Esophagus mucosa (tissue), 1 donor: ENCODE measurements around the gene DOCK7. TPM values are rescaled to one million over a fixed set of nuclear protein-coding genes. Genes with fewer than 3 reads are reported as not detected.
"Not testable (repeated sequence)": the region's sequence is repeated elsewhere in the genome, so short reads cannot be mapped to it uniquely, and the experiment has no call there.

Source experiments
- ATAC-seq: fragments of 200-7000 bp; cut with Tn5 transposase; one replicate; pipeline ENCODE4 v1.9.1; 2020
- total RNA-seq: library from RNA; stranded (reverse); gene quantifications from one replicate; pipeline ENCODE4 v1.2.4, GENCODE V29; 2023
- donor health status: DM: yes; HTN: yes; CAD: no.

DOCK7 gene
- total RNA-seq, 1 donor from 2014 or later, result 15.6 TPM

GRCh38 chr1:62612770-62613169 is 75.4 kb downstream of the DOCK7 start:
- ATAC-seq, result no peak

GRCh38 chr1:62610588-62610987 is 77.6 kb downstream of the DOCK7 start:
- ATAC-seq, result not testable (repeated sequence)

DNA sequence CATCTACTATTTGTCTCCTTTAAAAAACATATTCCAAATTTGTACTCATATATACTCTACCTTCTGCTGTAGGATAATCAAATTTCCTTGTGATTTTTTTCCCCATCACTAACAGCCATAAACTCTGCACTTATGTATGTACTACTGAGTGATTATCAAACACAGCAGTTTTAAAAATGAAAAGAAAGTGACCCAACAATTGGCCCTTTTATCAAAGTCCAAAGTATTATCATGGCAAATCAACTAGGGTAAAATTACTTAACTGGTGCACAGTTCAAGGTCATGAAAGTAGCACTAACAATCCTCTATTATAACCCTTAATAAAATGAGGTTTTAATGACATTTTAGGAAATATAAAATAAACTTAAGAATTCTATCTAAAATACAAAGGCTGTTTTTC is 79.3 kb downstream of the DOCK7 start:
- no peak for ATAC-seq

- ATAC-seq, result no peak
Measured at GRCh38 chr1:62601457-62601856, 86.7 kb downstream of the DOCK7 start.

- ATAC-seq, result no peak
Measured at GRCh38 chr1:62599044-62599443, 89.1 kb downstream of the DOCK7 start.

DNA sequence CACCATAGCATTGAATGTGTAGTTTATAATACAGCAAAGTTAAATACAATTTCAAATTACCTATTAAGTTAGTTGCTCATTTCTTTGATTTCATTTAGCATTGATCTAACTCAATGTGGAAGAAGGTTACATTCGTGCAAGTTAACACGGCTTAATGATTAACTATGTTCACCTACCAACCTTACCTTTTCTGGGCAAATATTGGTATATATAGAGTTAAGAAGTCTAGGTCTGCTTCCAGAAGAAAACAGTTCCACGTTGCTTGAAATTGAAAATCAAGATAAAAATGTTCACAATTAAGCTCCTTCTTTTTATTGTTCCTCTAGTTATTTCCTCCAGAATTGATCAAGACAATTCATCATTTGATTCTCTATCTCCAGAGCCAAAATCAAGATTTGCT is 90.9 kb downstream of the DOCK7 start, which contains the start of gene ANGPTL3:
ANGPTL3 (plus strand) TSS at position 240 of the 400 bp plus-strand sequence; CDS start at position 287, 47 bp downstream.
- no peak for ATAC-seq

GRCh38 chr1:62595647-62596046 is 92.5 kb downstream of the DOCK7 start:
- ATAC-seq, result no peak

GRCh38 chr1:62593825-62594394 is 94.3 kb downstream of the DOCK7 start:
- no peak for ATAC-seq

DNA sequence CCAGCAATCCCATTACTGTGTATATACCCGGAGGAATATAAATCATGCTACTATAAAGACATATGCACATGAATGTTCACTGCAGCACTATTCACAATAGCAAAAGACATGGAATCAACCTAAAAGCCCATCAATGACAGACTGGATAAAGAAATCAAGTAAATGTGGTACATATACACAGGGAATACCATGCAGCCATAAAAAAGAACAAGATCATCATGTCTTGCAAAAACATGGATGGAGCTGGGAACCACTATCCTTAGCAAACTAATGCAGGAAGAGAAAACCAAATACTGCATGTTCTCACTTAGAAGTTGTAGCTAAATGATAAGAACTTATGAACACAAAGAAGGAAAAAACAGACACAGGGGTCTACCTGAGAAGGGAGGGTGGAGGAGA is 97.2 kb downstream of the DOCK7 start:
- no peak for ATAC-seq

- ATAC-seq, result no peak
Measured at GRCh38 chr1:62590255-62590969, 97.8 kb downstream of the DOCK7 start.

GRCh38 chr1:62589321-62589720 is 98.9 kb downstream of the DOCK7 start:
- ATAC-seq, result no peak

DNA sequence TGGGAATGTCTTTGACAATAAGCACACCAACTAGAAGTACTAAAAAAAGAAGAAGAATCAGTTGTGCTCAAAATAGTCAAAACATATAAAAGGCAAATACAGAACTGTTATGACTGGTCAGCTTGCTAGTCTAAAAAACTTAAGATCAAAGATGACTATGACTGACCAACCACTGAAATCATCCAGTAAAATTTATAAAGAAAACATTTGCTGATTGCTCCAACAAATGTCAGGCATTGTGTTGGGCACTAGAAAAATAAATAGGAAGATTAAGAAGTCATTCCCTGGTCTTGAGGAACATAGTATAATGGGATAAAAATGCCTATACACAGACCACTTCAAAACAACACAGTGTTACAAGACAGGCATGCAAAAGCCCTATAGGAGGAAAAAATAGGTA is 100.2 kb downstream of the DOCK7 start:
- ATAC-seq, result no peak

- no peak for ATAC-seq
Measured at GRCh38 chr1:62585469-62586155, 102.6 kb downstream of the DOCK7 start.

- ATAC-seq, result no peak
Measured at GRCh38 chr1:62573675-62574074, 114.5 kb downstream of the DOCK7 start.

DNA sequence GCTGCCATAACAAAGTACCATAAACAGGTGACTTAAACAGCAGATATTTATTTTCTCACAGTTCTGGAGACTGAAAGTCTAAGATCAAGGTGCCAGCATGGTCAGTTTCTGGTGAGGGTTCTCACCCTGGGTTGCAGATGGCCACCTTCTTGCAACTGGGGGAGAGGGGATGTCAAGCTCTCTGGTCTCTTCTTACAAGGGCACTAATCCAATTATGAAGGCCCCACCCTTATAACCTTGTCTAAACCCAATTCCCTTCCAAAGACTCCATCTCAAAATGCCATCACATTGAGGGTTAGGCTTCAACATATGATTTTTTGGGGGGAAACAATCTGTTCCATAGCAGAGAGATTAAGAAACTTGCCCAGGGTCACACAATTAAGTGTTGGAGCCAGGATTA is 115.7 kb downstream of the DOCK7 start:
- ATAC-seq, result no peak

- ATAC-seq, result not testable (repeated sequence)
Measured at GRCh38 chr1:62571517-62571916, 116.7 kb downstream of the DOCK7 start.

DNA sequence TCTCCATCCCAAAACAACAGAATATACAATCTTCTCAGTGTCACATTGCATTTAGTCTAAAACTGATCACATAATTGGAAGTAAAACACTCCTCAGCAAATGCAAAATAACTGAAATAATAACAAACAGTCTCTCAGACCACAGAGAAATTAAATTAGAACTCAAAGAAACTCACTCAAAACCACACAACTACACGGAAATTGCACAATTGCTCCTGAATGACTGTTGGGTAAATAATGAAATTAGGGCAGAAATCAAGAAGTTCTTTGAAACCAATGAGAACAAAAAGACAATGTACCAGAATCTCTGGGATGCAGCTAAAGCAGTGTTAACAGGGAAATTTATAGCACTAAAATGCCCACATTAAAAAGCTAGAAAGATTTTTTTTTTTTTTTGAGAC is 120.3 kb downstream of the DOCK7 start:
- not testable (repeated sequence) for ATAC-seq

DNA sequence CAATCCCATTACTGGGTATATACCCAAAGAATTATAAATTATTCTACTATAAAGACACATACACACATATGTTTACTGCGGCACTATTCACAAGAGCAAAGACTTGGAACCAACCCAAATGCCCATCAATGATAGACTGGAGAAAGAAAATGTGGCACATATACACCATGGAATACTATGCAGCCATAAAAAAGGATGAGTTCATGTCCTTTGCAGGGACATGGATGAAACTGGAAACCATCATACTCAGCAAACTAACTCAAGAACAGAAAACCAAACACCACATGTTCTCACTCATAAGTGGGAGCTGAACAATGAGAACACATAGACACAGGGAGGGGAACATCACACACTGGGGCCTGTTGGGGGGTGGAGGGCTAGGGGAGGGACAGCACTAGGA is 121.0 kb downstream of the DOCK7 start:
- not testable (repeated sequence) for ATAC-seq

- no peak for ATAC-seq
Measured at GRCh38 chr1:62561306-62561705, 126.9 kb downstream of the DOCK7 start.

GRCh38 chr1:62544570-62544969 is 143.6 kb downstream of the DOCK7 start:
- no peak for ATAC-seq

- ATAC-seq, result no peak
Measured at GRCh38 chr1:62541048-62541447, 147.1 kb downstream of the DOCK7 start.

DNA sequence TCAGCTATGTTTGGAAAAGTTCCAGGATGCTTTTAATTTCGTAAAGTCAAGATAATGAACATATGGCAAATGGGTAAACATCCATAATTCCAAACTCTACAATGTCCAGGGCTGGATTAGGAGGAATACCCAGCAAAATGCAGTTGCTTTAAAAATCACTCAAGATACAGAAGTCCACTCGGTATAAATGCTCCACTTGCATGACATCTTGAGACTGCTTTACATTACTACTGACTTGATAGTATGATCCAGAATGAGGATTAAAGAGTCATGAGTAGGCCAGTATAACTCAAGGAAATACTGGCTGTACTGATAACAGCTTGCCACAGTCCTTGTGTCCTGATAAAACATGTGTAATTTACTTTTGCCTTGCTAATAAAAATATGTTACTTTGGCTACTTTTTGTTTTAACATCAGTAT is 149.1 kb downstream of the DOCK7 start:
- no peak for ATAC-seq

GRCh38 chr1:62536865-62537264 is 151.3 kb downstream of the DOCK7 start:
- no peak for ATAC-seq
